Measurements from ENCODE around the gene DNM3. TPM values are rescaled to one million over a fixed set of nuclear protein-coding genes. Genes with fewer than 3 reads are reported as not detected.

The DNM3 gene
- total and polyA plus RNA-seq, 2 donors (not counting 3 experiments of a cell fraction or from before 2014, with no cell fraction given) = 1.4 to 2.5 TPM

GRCh38 chr1:172140072-172140471 is 298.8 kb downstream of the DNM3 start:
- Histone ChIP-seq H3K27me3 (ENCODE audit: control insufficient read depth in 2 of 2, insufficient read depth in 2 of 2, low read length in 2 of 2) (no peaks in the 10 kb centered on the region), H3K4me2 (ENCODE audit: insufficient read depth, low read length) (peak overlapping the region; percentile 99), H3K79me2 (ENCODE audit: control insufficient read depth, insufficient read depth, low read length) (peaks cover 7% of the 10 kb centered on the region), H3K9me3 (replicated peaks; ENCODE audit: control insufficient read depth, insufficient read depth, low read length) (no peaks in the 10 kb centered on the region), H3K4me1 (ENCODE audit: control insufficient read depth, extremely low read depth, insufficient read depth, low read length) (peaks cover 59% of the 10 kb centered on the region), H3K27ac (ENCODE audit: insufficient read depth, low read depth, low read length) (peak overlapping the region; percentile 87), H3K9me1 (replicated peaks; ENCODE audit: control insufficient read depth, extremely low read depth, insufficient read depth, low read length) (no peaks in the 10 kb centered on the region), H3K4me3 (replicated peaks in 1 of 3; ENCODE audit: insufficient read depth in 1 of 3, low read depth in 1 of 3, low read length in 3 of 3) (no peak overlapping the region), H2AFZ (ENCODE audit: low read depth, low read length) (no peak overlapping the region), H4K20me1 (replicated peaks; ENCODE audit: control insufficient read depth, extremely low read depth, insufficient read depth, low read length) (no peaks in the 10 kb centered on the region), H3K9ac (replicated peaks; ENCODE audit: extremely low read depth, insufficient read depth, low read length) (peak overlapping the region; percentile 95), H3K36me3 (ENCODE audit: control insufficient read depth in 2 of 2, extremely low read depth in 1 of 2, insufficient read depth in 2 of 2, low read length in 2 of 2) (no peaks in the 10 kb centered on the region)
- DNase-seq (ENCODE audit: low read depth, low spot score) = no peak
- ChIA-PET CTCF (interaction anchor here (1.5 kb wide), 1 partner anchor 18 kb away, joined by 3 read pairs; no protein-coding TSS in a partner anchor), POLR2A (no interaction called here)
- FAIRE-seq = no peak
- no TSS peak for BruUV-seq (replicated peaks)
- dilution Hi-C loops (cut with MboI; ENCODE audit: extremely low pct_ligation_motif_present, low sequenced_read_pairs) = no loop called here
- TF ChIP-seq JUN (IDR thresholded peaks at IDR 0.05; ENCODE audit: borderline replicate concordance, insufficient read depth, insufficient read length, low read depth) (no peak), EZH2 (IDR thresholded peaks at IDR 0.05; ENCODE audit: borderline replicate concordance, low read depth, low read length, severe bottlenecking) (no peak), MAX (IDR thresholded peaks at IDR 0.05; ENCODE audit: insufficient read depth, insufficient read length) (no peak), CTCF (IDR thresholded peaks at IDR 0.05; ENCODE audit: extremely low read depth in 1 of 2, insufficient read depth in 1 of 2, low read depth in 1 of 2, low read length in 2 of 2) (no peak), MYC (IDR thresholded peaks at IDR 0.05; ENCODE audit: low read depth, low read length) (no peak), GATA2 (IDR thresholded peaks at IDR 0.05; ENCODE audit: insufficient read depth, insufficient read length, low read depth, low read length) (no peak), FOS (IDR thresholded peaks at IDR 0.05; ENCODE audit: borderline replicate concordance, insufficient read depth, low read length) (no peak), POLR2AphosphoS5 (IDR thresholded peaks at IDR 0.05; ENCODE audit: insufficient read depth, low read depth, low read length) (no peak), POLR2A (IDR thresholded peaks at IDR 0.05; ENCODE audit: low read depth, low read length) (no peak)
- intact Hi-C loops (cut with micrococcal nuclease) = loop anchor here (2.0 to 10.0 kb wide), 4 partner anchors 137 to 765 kb away; partner anchors contain the start of gene SUCO
